Kidney (tissue), 14 donors: ENCODE results near the gene APC2. TPM values are rescaled to one million over a fixed set of nuclear protein-coding genes. Genes with fewer than 3 reads are reported as not detected.

Experiments
- DNase-seq, 5 donors: peaks; one replicate each; pipeline ENCODE4 v3.0.0-alpha.2; 2013 to 2020
- FAIRE-seq: peaks from 2 replicates; lab custom pipeline; 2012; peaks lifted over from hg19 to GRCh38; lab: Jason Lieb, UNC
- H3K27ac ChIP-seq, 2 donors: one replicate each; pipeline ENCODE4 v1.7.0; 2013; ENCODE audit warnings: low read depth in 2 of 2, low read length in 2 of 2, inconsistent platforms in 1 of 2
- H3K27me3 ChIP-seq: one replicate; pipeline ENCODE4 v1.7.1; 2013; ENCODE audit warnings: low read length, inconsistent platforms; ENCODE audit not compliant: control insufficient read depth, insufficient read depth
- H3K36me3 ChIP-seq, 3 donors: one replicate each; pipeline versions ENCODE4 v1.7.0 to v1.7.1; 2013; ENCODE audit warnings: low read length in 3 of 3, control low read depth in 1 of 3, inconsistent platforms in 1 of 3; ENCODE audit not compliant: insufficient read depth in 3 of 3, control insufficient read depth in 2 of 3
- H3K4me1 ChIP-seq, 3 donors: one replicate each; pipeline versions ENCODE4 v1.7.0 to v1.7.1; 2013; ENCODE audit warnings: low read length in 3 of 3, inconsistent platforms in 1 of 3, low read depth in 1 of 3; ENCODE audit not compliant: control insufficient read depth in 2 of 3, insufficient read depth in 2 of 3
- H3K4me3 ChIP-seq, 3 donors: one replicate each; pipeline versions ENCODE4 v1.7.0 to v1.8.1; 2013; ENCODE audit warnings: low read length in 3 of 3, control low read depth in 1 of 3, inconsistent platforms in 1 of 3
- H3K9ac ChIP-seq, 3 donors: one replicate each; pipeline versions ENCODE4 v1.7.0 to v1.7.1; 2013; ENCODE audit warnings: low read length in 3 of 3, control low read depth in 1 of 3, inconsistent platforms in 1 of 3
- H3K9me3 ChIP-seq, 3 donors: one replicate each; pipeline versions ENCODE4 v1.7.0 to v1.7.1; 2013; ENCODE audit warnings: low read length in 3 of 3, control low read depth in 1 of 3, inconsistent platforms in 1 of 3; ENCODE audit not compliant: control insufficient read depth in 2 of 3, insufficient read depth in 1 of 3
- CTCF ChIP-seq: IDR thresholded peaks from 3 replicates; pipeline ENCODE4 v1.5.1; 2012; ENCODE audit warnings: mild to moderate bottlenecking, moderate library complexity, borderline replicate concordance; ENCODE audit not compliant: insufficient read depth; ENCODE audit errors: extremely low read depth
- intact Hi-C: fragments of 100-400 bp; cut with DNase I; formaldehyde crosslinking; loops from one replicate; pipeline ENCODE4 v1.11.1; 2022
- polyA plus RNA-seq: library from polyadenylated mRNA; stranded (reverse); fragments of 350-450 nt; fragmentation: Illumina TruSeq; extraction: RNeasy Lipid Tissue Mini Kit (QIAGEN cat#74804); gene quantifications from one replicate; pipeline ENCODE4 v1.2.3, GENCODE V29; 2014; ENCODE audit warnings: low read depth, low replicate concordance; ENCODE audit not compliant: insufficient read depth
- total RNA-seq: library from RNA; stranded (reverse); fragmentation: NEBNext Ultra II Directional; extraction: Animal tissue kit (Norgen Biotek cat#: 25700); gene quantifications from one replicate; pipeline ENCODE4 v1.2.1, GENCODE V29; 2021
- donor health status: control.
- donor health status: control.
- donor health status: control.
- donor health status: control.
- donor health status: control.
- donor health status: DM: yes; HTN: yes; CAD: no.
- donor health status: Normal renal cell carcinoma (clear cell type).

APC2 gene
- total and polyA plus RNA-seq, 2 donors from 2014 or later = 0.25 TPM; not detected in 1

GRCh38 chr19:1507192-1507660 is 57.3 kb downstream of the APC2 start:
- DNase-seq (peak in 1 of 5 donors; percentile 81), FAIRE-seq (no peak)
- TF ChIP-seq CTCF = no peak
- Histone ChIP-seq H3K9me3 (no peaks in the 10 kb centered on the region), H3K27ac (no peak overlapping the region), H3K9ac (no peak overlapping the region), H3K4me3 (peak overlapping the region in 1 of 3 donors; percentile 56), H3K4me1 (peaks cover 0 to 6% (median 0%) of the 10 kb centered on the region in 3 donors), H3K27me3 (peaks cover 19% of the 10 kb centered on the region), H3K36me3 (no peaks in the 10 kb centered on the region)
- intact Hi-C loops = no loop called here

- H3K9me3 ChIP-seq = no peaks in the 10 kb centered on the region
- FAIRE-seq (peak; percentile 79), DNase-seq (peak; percentile 96 to 97 (median 97))
- H3K4me1 ChIP-seq = peaks cover 0 to 6% (median 0%) of the 10 kb centered on the region in 3 donors
- no peak for TF ChIP-seq CTCF
- H3K4me3 ChIP-seq = peak overlapping the region; percentile 19 to 56 (median 36)
- peaks cover 15% of the 10 kb centered on the region for H3K27me3 ChIP-seq
- H3K27ac ChIP-seq = peak overlapping the region; percentile 63 to 87
- H3K36me3 ChIP-seq = no peaks in the 10 kb centered on the region
- peak overlapping the region in 1 of 3 donors; percentile 12 for H3K9ac ChIP-seq
- intact Hi-C loops = no loop called here
Measured at GRCh38 chr19:1507763-1508506, 58.0 kb downstream of the APC2 start.

GRCh38 chr19:1508507-1508856 is 58.6 kb downstream of the APC2 start:
- peaks cover 0 to 6% (median 0%) of the 10 kb centered on the region in 3 donors for H3K4me1 ChIP-seq
- no peaks in the 10 kb centered on the region for H3K9me3 ChIP-seq
- DNase-seq (no peak), FAIRE-seq (no peak)
- peaks cover 11% of the 10 kb centered on the region for H3K27me3 ChIP-seq
- peak overlapping the region in 1 of 3 donors; percentile 35 for H3K4me3 ChIP-seq
- H3K36me3 ChIP-seq = no peaks in the 10 kb centered on the region
- no peak overlapping the region for H3K27ac ChIP-seq
- TF ChIP-seq CTCF = no peak
- intact Hi-C loops = no loop called here
- no peak overlapping the region for H3K9ac ChIP-seq
